ENCODE results near the gene MORN1.

- no peak for TF ChIP-seq CTCF (IDR thresholded peaks at IDR 0.05)
- no peak for TF ChIP-seq POLR2A (IDR thresholded peaks at IDR 0.05)
Measured at GRCh38 chr1:2380816-2381591, 10.3 kb downstream of the MORN1 start.

All from testis (tissue), 2 donors.